Transverse colon (tissue), 3 donors: ENCODE data around the gene ATP1B2.

Source experiments
- CTCF ChIP-seq, 5 experiments: fragments of 200-600 bp in 3 of 5; fragments of 450-650 bp in 2 of 5; sonication (generic) in 3 of 5; IDR thresholded peaks; 1 replicate in 2 of 5; 2 replicates in 3 of 5; pipeline ENCODE4 v1.5.1; 2016 to 2017; ENCODE audit warnings: antibody characterized with exemption in 5 of 5, inconsistent platforms in 3 of 5, mild to moderate bottlenecking in 2 of 5, moderate library complexity in 1 of 5
- POLR2A ChIP-seq: fragments of 450-650 bp; IDR thresholded peaks from one replicate; pipeline ENCODE4 v1.6.1; 2016; ENCODE audit warnings: antibody characterized with exemption, mild to moderate bottlenecking, moderate library complexity

GRCh38 chr17:7700510-7700909 is 49.8 kb downstream of the ATP1B2 start:
- TF ChIP-seq POLR2A (no peak), CTCF (IDR thresholded peaks at IDR 0.05) (no peak)
